HuH-7.5 (cell line): Measurements from ENCODE around the gene GYS2.
"Not testable (repeated sequence)": the region's sequence is repeated elsewhere in the genome, so short reads cannot be mapped to it uniquely, and the experiment has no call there.

ENCODE experiments used
- DNase-seq: peaks from one replicate; pipeline ENCODE4 v3.0.0; 2011; ENCODE audit warnings: low spot score

Gene GYS2

DNA sequence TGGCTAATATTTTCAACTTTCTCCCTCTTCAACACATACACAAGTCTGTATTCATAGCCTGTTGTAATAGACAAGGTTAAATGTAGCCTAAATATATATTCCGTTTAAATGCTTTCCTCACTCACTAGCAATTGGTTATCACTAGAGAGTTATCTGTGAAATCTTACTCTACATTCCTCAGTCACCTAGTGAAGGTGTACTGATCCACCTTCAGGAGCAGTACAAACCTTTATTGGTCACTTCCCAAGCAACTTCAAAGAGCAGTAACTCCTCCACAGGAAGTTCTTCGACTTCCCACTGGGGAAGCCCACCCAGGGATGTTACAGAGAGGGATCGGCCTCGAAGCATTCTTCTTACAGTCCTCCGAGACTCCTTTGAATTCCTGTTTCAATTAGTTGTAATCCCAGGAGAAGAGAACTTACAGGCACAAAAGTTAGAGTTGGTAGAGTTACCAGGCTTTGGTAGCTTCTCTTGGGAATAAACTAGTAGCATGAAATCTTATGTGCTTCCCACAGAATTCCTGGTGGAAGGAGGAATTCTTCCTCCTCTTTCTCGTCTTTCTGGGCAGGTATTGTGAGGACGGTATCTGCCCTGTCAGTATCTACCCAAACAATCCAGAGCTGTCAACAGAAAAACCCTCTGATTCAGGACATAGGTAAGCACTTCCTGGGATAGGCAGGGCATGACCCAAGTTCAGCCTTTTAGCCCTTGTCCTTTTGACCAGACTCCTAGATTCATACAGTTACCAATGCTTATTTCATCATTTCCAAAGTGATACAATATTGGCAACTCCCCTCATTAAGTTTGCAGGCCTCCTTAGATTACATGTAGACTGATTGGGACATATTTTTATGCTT lies at the start of gene GYS2:
TSS of gene GYS2 (minus strand) at position 603 of the 857 bp plus-strand sequence. CDS start at position 348, 255 bp downstream.
- DNase-seq: no peak

DNA sequence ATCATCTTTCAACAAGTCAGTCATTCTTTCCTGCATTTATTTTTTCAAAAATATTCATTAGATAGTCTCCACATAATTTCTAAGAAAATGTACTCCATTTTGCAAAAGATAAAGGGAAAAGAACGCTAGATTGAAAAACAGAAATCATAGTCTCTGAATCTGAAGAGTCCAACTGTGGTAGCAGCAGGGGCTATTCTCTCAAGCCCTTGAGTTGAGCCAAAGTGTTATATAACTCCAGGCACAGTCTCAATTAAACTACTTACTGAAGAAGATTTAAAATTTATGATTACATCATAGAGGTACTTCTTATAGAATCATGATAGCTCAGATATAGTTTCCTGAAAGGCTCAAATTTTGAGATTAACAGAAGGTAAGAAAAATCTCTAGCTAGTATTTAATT lies 47.2 kb upstream of the GYS2 start:
- no peak for DNase-seq

DNA sequence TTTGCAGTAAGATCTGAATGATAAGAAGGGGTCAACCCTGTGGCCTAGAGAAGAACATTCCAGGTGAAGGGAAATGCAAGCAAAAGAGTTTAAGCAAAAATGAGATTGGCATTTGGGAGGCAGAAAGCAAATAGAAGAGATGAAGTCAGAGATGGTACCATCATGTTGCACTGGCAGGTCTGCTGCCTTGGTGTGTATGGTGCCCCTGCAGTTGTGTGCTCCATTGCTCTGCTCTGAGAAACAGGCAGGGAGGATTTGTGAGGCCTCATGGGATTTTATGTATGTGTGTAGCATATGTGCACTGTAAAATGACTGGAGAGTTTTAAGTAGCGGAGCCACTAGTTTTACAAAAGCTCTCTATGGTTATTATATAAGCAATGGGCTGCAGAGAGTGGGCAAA lies 46.4 kb upstream of the GYS2 start:
- no peak for DNase-seq

DNA sequence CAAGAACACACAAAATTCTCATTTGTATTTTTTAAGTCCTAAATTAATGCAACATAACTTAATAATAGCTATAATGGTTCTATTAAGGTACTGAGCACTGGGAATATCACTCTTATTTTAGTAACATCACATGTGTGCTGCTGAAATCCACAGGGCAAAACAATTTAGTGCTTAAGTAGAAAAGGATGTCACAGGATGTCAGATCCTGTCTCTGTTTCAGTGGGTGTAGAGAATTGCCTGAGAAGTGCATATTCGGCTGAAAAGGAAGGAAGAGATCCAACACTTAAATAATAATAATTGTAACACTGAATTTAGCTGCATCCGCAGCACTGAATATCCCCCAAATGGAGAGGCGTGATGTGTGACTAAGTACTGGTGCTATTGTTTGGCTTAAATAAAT lies 44.4 kb upstream of the GYS2 start:
- DNase-seq: no peak

DNA sequence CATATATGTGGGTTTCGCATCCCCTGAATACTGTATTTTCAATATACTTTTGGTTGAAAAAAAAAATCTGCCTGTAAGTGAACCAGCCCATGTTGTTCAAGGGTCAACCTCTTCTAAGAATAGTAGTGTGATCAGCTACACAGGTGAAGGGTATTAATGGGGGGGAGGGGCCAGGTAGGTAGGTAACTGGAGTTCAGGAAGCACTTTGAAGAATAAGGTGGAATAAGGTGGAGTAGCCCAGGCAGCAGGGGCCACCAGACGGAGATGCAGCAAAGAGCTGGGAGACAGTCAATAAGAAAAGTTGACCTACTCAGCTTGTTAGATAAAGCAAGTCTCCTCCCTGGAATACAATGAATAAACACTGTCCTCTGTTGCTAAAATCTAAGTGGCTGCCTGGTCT lies 43.7 kb upstream of the GYS2 start:
- no peak for DNase-seq

DNA sequence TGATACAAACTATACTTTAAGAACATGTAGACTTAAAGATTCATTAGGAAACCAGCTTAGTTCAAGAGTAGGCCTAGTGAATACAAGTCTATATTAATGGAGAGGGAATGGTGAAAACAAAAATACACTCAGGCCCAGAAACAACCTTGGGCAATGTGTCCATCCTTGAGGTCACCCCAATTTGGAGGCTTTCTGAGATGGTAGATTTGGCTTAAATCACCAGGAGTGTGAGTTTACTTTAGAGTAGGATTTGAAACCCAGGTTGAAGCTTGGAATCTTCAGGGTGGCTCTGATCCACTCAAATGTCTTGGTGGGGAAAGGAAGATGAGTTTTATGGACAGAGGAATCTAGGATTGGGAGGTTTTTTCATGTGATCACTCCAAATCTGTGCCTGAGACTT lies 42.5 kb upstream of the GYS2 start:
- DNase-seq: no peak

DNA sequence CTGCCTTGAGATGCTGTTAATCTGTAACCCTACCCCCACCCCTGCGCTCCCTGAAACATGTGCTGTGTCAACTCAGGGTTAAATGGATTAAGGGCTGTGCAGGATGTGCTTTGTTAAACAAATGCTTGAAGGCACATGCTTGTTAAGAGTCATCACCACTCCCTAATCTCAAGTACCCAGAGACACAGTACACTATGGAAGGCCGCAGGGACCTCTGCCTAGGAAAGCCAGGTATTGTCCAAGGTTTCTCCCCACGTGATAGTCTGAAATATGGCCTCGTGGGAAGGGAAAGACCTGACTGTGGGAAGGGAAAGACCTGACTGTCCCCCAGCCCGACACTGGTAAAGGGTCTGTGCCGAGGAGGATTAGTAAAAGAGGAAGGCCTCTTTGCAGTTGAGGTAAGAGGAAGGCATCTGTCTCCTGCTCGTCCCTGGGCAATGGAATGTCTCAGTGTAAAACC lies 40.4 kb upstream of the GYS2 start:
- DNase-seq: not testable (repeated sequence)

DNA sequence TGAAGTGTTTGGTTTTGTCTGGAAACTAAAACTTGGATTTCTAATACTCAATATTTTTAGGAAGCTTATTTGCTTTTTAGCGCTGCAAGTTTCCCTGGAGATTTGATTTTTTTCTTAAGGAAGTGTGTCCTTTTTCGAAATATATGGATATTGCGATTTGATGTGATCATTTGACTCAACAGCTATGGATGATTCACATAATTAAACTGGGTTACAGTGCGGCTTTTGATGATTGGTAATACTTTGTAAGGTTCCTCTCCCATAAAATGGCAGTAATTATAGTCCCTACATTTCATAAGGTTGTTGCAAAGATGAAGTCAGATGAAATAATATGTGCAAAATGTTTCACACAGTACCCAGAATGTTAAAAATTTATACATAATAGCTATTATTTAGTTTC lies 39.9 kb upstream of the GYS2 start:
- DNase-seq: no peak

DNA sequence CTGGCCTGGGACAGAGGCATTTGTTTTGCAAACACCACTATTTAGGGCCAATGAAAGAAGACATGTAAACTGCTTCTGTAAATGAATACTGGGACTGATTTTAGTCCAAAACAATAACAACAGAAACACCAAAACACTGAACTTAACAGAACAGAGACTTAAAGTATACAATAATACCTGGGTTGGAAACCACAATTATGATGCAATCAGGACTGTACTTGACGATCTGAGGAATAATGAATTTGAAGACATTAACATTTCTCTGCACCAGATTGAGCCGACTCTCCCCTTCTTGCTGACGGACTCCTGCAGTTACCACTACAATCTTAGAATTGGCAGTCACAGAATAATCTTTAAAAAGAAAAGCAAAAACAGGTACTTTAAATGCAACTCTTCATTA lies 39.1 kb upstream of the GYS2 start:
- no peak for DNase-seq

DNA sequence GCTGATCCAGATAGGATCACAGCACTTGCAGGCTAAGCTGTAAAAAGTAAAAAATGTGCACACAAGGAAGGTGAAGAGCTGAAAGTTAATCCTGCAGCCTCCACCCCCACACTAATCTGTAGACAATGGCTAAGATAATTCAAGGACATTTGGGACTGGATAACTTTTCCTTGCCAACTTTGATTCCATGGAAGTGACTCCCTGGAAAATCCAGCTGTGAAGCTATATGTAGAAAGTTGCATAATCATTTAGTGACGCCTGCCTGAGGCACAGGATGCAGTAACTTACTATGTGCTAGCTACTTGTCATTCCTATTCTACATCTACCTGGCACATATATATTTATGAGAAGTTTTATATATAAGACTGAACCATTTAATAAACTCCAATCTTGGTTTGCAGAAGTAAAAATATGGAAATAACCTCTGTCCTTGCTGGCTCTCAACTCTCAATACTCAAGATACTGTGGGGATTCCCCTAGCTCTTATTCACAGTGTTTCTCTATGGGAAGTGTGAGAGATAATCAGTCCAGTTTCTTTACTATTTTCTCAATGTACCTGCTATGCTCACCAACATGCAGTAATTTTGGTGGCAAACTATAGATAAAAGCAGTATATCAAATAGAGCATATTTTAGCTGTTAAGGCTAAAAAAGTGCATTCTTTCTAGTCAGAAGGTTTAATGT lies 38.2 kb upstream of the GYS2 start:
- DNase-seq: no peak

DNA sequence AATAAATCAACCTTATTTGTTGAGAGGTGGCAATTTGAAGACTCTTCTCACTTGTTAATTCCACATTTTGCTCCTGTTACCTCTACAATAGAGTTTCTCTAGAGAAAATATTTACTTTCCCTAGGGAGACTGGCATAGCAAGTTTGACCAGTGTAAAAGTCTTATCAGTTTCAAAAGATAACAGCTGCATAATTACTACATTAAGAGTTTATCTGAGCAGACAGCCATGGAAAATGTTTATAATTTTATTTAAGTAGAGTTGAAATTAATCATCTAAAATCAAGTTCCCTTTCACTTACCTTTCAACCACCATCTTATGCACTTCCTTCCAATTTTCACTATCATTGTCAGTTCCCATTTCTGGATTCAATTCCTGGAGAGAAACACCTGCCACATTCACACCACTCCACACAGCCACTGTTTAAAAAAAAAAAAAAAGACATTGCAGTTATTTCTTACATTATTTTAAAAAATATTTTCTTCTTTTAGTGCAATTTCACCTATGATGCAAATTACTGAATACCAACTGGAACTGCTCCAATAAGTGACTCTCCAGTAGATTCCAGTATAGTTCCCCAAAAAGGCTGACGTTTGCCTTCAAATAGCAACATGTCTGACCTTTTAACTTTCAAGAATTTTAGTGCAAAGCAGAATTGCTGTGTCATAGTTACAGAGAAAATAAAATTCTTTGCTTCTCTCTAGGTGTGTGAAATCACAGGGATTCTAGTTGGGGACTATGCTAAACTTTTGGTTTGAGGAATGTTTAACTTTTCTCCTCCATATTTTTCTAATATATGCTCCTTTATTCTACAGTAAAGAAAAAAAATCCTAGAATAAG lies 33.6 kb upstream of the GYS2 start:
- DNase-seq: no peak

DNA sequence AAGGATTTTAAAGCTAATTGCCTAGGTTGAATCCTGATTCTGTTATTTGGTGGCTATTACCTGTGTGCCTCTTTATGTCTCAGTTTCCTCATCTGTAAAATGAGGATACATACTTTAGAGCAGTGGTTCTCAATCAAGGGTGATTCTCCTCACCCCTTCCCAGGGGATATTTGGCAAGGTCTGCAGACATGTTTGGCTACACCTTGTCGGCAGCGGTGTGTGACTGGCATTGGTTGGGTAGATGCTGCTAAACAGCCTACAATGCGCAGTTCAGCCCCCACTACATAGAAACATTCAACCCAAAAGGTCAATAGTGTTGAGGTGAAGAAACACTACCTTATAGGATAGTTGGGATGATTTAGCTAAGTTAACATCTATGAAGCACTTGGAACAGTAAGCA lies 29.6 kb upstream of the GYS2 start:
- DNase-seq: no peak

DNA sequence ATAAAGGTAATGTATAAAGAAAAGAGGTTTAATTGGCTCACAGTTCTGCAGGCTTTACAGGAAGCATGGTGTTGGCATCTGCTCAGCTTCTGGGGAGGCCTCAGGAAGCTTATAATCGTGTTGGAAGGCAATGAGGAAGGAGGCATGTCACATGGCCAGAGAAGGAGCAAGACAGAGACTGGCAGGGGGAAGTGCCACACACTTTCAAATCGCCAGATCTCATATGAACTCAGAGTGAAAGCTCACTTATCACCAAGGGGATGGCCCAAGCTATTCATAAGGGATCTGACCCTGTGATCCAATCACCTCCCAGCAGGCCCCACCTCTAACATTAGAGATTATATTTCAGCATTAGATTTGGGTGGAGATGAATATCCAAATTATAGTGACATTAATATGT lies 26.7 kb upstream of the GYS2 start:
- no peak for DNase-seq

DNA sequence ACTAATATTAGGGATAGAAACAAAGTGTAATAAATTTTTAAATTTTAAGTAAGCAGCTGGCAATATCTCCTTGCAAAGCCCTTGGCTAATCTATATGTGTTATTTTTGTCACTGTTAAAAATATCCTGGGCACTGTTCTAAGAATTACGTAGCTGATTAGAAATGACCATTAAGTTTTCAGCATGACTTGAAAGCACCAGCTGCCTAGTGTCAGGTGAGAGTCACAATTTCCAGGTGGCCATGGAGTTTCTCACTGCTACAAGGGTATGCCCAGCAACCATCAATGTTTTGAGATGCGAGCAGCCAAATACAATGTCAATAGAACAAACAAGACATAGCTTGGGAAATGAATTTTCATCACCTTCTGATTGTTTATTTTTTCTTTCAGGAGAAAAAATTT lies 23.3 kb upstream of the GYS2 start:
- DNase-seq: no peak

DNA sequence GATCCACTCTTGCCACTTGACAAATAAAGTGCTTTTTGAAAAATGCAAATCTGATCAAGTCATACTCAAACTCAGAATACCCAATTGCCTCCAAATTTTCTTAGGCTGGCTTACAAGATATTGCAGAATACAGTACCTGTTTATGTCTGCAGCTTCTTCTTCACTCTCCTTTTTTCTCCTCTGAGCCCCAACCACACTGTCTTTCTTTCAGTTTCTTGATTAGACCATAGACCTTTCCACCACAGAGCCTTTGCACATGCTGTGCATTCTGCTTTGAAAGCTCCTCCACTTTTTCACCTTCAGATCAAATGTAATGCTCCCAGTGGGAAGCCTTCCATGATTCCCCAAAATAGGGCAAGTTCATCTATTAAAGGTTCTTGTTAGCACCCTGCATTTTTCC lies 13.9 kb upstream of the GYS2 start:
- DNase-seq: no peak

DNA sequence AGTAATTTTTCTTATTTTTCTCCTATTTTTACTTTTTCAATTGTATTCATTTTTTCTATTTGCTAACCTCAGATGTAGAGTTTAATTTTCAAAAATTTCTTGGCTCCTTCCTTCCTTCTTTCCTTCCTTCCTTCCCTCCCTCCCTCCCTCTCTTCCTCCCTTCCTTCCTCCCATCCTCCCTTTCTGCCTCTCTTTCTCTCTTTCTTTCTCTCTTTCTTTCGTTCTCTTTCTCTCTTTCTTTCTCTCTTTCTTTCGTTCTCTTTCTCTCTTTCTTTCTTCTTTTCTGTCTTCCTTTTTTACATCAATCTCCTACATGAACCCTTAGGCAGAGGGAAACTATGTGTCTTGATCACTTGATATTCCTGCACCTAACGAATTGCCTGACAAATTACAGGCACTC lies 12.4 kb upstream of the GYS2 start:
- no peak for DNase-seq

DNA sequence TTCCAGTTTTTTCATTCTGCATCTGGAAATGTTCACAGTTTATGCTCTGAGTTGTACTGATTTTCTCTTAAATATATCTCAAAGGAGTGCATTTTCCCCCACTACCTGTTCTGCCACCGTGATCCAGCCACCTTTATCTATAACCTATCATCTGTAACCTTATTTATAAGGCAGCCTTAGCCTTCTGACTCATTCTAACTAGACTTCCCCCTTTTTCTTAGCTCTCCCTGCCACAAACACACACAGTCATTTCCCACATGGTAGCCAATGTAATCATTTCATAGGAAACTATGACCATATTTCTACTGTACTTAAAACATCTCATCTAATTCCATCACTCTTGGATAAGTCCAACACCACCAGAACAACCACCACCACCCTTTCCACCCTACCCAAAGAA lies 10.8 kb upstream of the GYS2 start:
- DNase-seq: no peak

DNA sequence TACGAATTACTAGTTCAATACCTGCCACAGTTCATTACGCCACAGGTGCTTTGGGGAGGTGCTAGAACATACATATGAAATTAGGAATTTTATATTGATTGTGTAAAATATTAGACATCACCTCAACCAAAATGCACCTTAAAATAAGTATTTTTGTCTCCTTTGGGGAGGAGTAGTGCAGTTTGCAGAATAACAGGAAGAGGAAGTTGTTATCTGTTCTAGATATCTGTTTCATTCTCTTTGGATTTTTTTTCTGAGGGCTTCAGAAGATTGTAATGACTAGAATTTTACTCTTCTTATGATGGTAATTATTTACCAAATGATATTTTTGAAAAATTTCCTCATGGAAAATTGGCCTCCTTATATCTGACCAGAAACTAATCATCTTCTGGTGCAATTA lies 9.9 kb upstream of the GYS2 start:
- no peak for DNase-seq

DNA sequence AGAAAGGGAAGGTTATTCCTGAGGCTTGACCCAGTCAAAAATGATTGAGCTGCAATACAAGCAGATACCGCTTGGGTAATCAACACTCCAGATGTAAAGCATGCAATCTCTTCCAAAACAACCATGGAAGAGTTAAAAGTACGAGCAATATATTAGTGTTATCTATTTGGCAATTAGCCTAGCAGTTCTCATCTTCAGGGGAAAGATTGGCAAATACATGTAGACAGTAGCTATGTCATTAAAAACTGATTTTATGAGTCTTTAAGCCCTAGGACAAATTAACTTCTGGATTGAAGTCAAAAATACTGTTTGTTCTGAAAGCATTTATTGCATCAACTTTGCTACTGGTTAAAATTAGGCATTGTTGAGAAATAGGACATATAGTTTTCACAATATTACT lies 9.3 kb upstream of the GYS2 start:
- peak; percentile 14 for DNase-seq

DNA sequence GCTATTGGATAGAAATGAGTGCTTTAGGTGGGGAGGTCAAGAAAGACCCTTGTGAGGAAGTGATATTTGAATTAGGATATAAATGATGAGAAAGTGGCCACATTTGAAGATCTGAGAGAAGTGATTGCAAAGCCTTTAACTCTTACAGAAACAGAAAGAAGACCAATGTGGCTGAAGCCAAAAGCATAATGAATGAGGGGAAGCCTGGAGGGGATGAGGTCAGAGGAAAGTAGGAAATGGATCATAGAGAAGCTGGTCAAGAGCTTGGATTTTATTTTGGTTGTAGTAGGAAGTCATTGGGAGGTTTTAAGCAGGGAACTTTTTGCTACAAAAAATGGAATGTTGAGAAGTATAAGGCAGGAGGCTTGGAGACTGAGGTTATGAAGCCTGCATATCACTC lies 3.5 kb upstream of the GYS2 start:
- no peak for DNase-seq

DNA sequence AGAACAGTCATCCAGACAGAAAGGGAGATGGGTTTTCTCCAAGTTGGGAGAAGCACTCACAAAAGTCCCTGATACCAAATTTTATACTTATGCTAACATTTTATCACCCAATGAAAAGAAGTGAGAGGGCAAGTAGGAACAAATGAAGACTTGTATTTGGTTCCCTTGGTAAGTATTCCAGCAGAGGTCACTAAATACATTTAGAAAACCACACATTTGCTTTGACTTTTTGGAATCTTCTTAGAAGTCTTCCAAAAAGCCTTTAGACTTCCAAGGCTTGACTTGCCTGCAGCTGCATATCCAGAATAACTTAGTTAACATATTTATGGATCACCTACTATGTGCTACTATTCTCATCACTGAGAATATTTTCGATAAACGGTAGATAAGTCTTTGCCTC lies 3.1 kb upstream of the GYS2 start:
- no peak for DNase-seq

DNA sequence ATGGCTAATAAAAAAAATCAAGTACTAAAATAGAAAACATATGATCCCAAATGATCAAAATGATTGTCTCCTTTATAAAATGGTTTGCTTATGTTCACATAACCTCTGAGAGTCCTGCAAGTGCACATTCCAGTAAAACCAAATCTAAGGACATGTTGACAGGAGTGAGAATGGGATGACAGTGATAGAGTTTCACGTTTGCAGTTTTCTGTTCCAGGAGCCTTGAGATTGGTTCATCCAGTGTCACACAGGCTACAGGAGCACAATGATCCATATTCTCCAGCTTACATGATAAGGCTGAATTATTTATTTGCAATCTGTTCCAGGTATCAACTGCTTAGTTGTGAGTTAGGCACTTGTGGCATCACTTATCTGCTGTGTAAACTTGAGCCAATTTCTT lies 1.5 kb upstream of the GYS2 start:
- no peak for DNase-seq

DNA sequence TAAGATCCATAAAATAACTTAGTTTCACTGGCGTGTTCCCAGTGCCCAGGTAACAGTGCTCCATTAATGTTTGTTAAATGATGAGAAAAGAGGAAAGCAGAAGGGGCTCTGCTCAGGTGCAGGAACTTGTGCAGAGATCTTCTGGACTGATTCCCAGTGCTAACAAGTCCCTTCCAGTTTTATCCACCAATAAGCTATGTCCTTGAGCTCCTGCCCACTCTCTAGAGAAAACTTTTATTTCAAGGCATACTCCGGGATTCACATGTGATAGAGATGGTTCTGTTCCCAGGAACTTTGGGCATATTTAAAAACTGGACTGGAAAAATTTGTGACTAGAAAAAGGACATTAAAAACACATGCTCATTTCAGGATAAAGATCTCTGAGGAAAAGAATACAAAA lies 1.9 kb downstream of the GYS2 start:
- no peak for DNase-seq
